SK-N-MC (cell line): ENCODE data around the gene CRIM1.

ENCODE experiments used
- DNase-seq: peaks from one replicate; pipeline ENCODE4 v3.0.0-alpha.2; 2011; ENCODE audit warnings: low read depth, low spot score
- H3K27ac ChIP-seq: fragments of 200-600 bp; sonication (generic); 2 replicates; pipeline ENCODE4 v1.5.1; 2016; ENCODE audit warnings: mixed run types
- H3K36me3 ChIP-seq: fragments of 200-600 bp; sonication (generic); 2 replicates; pipeline ENCODE4 v1.6.1; 2017; ENCODE audit warnings: antibody characterized with exemption, low read length, mixed read lengths; ENCODE audit not compliant: insufficient read depth
- H3K4me3 ChIP-seq: fragments of 200-600 bp; sonication (generic); 2 replicates; pipeline ENCODE4 v1.5.1; 2016
- H3K9ac ChIP-seq: fragments of 200-600 bp; sonication (generic); 2 replicates; pipeline ENCODE4 v1.8.0; 2017; ENCODE audit warnings: mixed run types, mixed read lengths; ENCODE audit not compliant: insufficient read length
- H3K9me3 ChIP-seq: fragments of 200-600 bp; sonication (generic); 2 replicates; pipeline ENCODE4 v1.6.1; 2017; ENCODE audit warnings: low read depth, mild to moderate bottlenecking, antibody characterized with exemption, low read length, moderate library complexity, mixed read lengths
- EZH2 ChIP-seq: fragments of 200-600 bp; sonication (generic); IDR thresholded peaks from one replicate; pipeline ENCODE4 v1.6.1; 2017; ENCODE audit warnings: antibody characterized with exemption
- FOXP2 ChIP-seq: optimal IDR thresholded peaks from 2 replicates; pipeline ENCODE3; 2011; ENCODE audit warnings: mild to moderate bottlenecking, moderate library complexity; ENCODE audit not compliant: insufficient read depth; ENCODE audit errors: extremely low read length, control extremely low read depth
- POLR2AphosphoS5 ChIP-seq: IDR thresholded peaks from 2 replicates; pipeline ENCODE4 v1.6.1; 2012; ENCODE audit warnings: mild to moderate bottlenecking, low read depth, low read length, borderline replicate concordance

CRIM1 gene

DNA sequence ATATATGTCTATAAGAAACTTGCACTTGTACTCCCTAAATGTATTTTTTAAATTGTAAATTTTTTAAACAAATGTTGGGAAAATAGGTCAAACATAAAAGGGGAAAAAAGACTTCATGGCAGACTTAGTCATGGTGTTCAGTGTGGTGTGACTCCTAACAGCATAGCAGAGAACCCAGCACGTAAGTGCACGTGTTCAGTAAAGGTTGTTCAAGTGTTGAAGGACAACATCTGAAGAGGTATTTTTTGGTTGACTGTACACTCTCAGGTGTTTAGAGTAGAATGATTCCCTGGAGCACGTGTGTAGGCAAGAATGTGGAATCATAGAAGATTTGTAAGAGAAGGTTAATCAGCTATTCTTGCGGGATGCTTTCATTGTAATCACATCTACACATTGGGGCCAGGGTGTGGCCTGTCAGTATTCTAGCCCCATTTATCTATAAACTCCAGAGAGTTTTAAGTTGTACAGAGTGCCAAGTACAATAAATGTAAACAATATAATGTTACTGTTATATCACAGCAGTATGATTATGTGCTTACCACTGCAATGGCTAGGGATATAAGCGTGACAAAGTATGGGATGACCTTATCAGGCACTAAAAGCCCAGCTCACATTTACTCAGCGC, 106.8 kb downstream of the CRIM1 start:
- H3K9ac ChIP-seq = no peak overlapping the region
- no peak overlapping the region for H3K4me3 ChIP-seq
- no peak for DNase-seq
- no peak for TF ChIP-seq POLR2AphosphoS5
- TF ChIP-seq FOXP2 = no peak
- TF ChIP-seq EZH2 = no peak
- no peaks in the 10 kb centered on the region for H3K9me3 ChIP-seq
- peaks cover 4% of the 10 kb centered on the region; the same call in 1 of the 2 replicates for H3K36me3 ChIP-seq
- no peak overlapping the region for H3K27ac ChIP-seq

DNA sequence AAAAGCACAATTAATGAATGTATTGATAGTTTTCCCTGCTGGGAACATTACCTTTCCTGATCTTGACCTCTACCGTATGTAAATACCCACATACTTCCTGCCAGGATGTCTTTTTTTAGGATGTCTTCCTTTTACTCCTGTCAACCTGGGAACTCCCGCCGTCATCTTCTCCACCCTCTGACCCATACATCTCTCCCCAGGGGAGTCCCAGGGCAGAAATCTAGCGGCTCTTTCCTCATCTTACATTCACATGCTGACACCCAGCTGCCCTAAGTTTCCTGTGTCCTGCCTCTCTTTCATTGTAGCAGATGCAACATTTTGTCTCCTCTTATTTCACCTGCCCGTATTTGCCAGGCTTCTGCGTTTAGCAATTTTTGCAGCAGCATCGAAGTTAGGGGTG, 107.8 kb downstream of the CRIM1 start:
- no peaks in the 10 kb centered on the region for H3K9me3 ChIP-seq
- no peak for TF ChIP-seq POLR2AphosphoS5
- no peak for TF ChIP-seq FOXP2
- no peak for TF ChIP-seq EZH2
- peaks cover 4% of the 10 kb centered on the region; the same call in 1 of the 2 replicates for H3K36me3 ChIP-seq
- no peak overlapping the region for H3K27ac ChIP-seq
- H3K9ac ChIP-seq = no peak overlapping the region
- no peak for DNase-seq
- no peak overlapping the region for H3K4me3 ChIP-seq

DNA sequence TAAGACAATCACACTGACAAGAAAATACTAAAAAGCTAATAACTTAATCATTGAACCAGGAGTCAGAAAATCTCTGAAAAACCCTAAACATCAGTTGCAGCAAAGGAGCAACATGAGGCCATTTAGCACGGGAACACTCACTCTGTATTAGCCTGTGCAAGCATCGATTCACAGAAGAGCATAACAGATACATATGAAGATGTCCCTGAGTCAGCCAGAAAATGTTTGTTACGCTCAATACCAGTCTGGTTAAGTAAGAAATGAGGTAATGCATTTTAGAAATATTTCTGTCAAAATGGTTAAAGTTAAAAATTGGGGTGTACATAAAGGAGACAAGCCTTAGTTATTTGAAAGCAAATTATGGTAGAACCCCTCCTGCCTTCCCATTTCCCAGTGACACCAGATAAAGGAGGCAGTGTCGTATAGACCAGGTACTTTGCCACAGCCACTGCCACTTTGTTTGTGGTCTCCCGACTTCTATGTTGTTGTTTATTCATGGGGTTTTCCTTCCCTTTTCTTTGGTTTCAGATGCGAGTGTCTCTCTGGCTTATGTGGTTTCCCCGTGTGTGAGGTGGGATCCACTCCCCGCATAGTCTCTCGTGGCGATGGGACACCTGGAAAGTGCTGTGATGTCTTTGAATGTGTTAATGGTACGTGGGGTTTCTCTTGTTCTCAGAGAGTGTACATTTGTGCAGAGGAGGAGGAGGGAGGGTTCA, 108.6 kb downstream of the CRIM1 start:
- Histone ChIP-seq H3K9ac (no peak overlapping the region), H3K27ac (no peak overlapping the region), H3K9me3 (no peaks in the 10 kb centered on the region), H3K36me3 (peaks cover 6% of the 10 kb centered on the region; the same call in 1 of the 2 replicates), H3K4me3 (no peak overlapping the region)
- TF ChIP-seq FOXP2 = no peak
- no peak for TF ChIP-seq POLR2AphosphoS5
- no peak for TF ChIP-seq EZH2
- no peak for DNase-seq

DNA sequence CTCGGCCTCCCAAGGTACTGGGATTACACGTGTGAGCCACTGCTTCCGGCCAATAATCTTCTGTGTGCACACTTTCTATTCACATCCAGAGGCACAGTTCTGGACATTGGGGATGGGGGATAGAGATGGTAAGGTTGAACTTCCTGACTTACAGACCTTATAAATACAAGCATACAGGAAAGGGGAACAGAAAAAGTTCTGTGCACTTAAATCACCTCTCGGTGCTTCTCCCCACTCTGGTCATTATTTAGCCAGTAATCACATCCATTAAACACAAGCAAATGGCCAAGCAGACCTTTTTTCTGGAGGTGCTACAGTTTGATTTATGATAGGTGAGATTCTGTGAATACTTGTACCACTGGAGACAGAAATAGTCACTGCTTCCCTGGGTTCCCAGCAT, 110.6 kb downstream of the CRIM1 start:
- no peak overlapping the region for H3K27ac ChIP-seq
- no peak for DNase-seq
- no peaks in the 10 kb centered on the region for H3K9me3 ChIP-seq
- peaks cover 13% of the 10 kb centered on the region; the same call in 1 of the 2 replicates for H3K36me3 ChIP-seq
- H3K4me3 ChIP-seq = no peak overlapping the region
- no peak for TF ChIP-seq FOXP2
- TF ChIP-seq POLR2AphosphoS5 = no peak
- TF ChIP-seq EZH2 = no peak
- no peak overlapping the region for H3K9ac ChIP-seq

DNA sequence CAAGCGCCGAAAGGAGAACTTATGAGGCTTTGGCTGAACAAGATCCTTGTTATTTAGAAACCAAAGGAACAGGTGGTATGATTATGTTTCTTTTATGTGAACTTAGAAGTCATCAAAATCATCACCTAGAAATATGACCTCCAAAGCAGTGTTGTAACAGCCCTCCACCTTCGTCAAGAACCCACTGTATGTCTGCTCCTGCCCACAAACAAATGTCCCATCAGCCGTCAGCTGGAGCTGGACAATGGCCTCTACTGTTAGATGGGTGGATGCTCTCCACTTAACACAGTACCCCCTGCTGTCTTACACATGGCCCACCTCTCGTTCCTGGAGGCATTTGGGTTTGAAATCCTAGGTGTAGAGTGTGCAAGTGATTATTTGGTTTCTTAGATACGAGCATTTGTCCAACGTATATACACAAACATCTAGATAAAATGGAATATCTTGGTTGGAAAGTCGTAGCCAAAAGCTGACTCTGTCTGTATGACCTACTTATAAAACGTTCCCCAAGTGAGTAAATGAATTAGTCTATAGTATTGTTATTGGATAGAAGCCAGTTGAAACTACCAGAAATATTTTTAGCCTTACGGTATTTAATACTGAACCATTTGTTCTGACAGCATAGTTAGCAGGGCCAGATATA, 113.0 kb downstream of the CRIM1 start:
- Histone ChIP-seq H3K9ac (no peak overlapping the region), H3K9me3 (no peaks in the 10 kb centered on the region), H3K36me3 (peaks cover 22% of the 10 kb centered on the region; the same call in 1 of the 2 replicates), H3K4me3 (no peak overlapping the region), H3K27ac (no peak overlapping the region)
- DNase-seq = no peak
- TF ChIP-seq EZH2 (no peak), FOXP2 (no peak), POLR2AphosphoS5 (no peak)

DNA sequence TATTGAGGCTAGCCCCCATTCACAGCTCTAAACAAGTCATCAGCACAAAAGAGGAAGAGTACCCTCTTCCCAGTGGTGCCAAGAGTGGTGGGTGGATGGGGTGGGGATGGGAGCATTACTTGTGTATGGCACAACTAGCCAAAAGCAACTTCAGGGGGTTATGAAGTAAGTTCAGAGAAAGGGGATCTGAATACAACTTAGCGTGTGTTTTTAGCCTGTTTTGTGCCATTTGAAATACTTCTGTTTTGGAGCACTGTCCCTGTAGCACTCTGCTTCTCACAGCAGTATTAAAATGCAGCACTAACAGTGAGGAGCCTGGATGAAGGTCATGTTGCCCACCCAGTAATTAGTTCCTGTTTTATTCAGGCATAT, 113.5 kb downstream of the CRIM1 start:
- TF ChIP-seq EZH2 (no peak), FOXP2 (no peak), POLR2AphosphoS5 (no peak)
- Histone ChIP-seq H3K4me3 (no peak overlapping the region), H3K9me3 (no peaks in the 10 kb centered on the region), H3K9ac (no peak overlapping the region), H3K27ac (no peak overlapping the region), H3K36me3 (peaks cover 22% of the 10 kb centered on the region; the same call in 1 of the 2 replicates)
- DNase-seq = no peak

DNA sequence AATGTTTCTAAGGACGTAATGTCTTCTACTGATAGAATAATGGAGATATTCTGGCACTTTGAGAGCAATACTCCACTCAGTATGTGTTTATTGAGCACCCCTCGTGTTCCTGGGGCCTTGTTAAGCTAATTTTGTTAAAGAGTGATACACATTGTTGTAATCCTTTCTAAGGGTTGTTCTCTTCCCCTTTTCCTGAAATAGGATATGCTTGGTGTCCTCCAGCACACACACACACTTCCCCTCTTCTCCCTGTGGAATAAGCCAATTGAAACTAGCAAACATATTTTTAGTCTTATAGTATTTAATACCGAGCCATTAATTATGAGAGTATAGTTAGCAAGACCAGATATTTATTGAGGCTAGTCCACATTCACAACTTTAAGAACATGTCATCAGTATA, 114.1 kb downstream of the CRIM1 start:
- Histone ChIP-seq H3K27ac (no peak overlapping the region), H3K4me3 (no peak overlapping the region), H3K9ac (no peak overlapping the region), H3K36me3 (peaks cover 22% of the 10 kb centered on the region; the same call in 1 of the 2 replicates), H3K9me3 (no peaks in the 10 kb centered on the region)
- TF ChIP-seq FOXP2 = no peak
- TF ChIP-seq EZH2 = no peak
- TF ChIP-seq POLR2AphosphoS5 = no peak
- DNase-seq = no peak

DNA sequence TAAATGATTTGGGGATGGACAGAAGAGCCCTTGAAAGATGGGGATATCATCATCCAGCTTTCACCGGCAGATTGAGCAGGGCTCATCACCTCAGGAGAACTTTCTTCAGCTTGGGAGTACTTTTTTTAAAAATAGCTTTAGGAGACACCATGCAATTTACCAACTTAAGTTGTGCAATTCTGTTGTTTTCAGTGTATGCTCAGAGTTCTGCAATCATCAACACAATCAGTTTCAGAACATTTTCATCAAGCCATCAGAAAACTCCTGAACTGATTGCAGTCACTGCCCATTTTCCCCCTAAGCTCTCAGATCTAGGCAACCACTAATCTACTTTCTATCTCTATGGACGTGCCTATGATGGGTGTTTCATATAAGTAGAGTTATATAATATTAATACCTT, 117.7 kb downstream of the CRIM1 start:
- Histone ChIP-seq H3K36me3 (peaks cover 50% of the 10 kb centered on the region), H3K9me3 (0 out of 2 replicates have a peak, but pooled peaks cover 10% of the 10 kb centered on the region), H3K27ac (no peak overlapping the region), H3K9ac (no peak overlapping the region), H3K4me3 (no peak overlapping the region)
- DNase-seq = no peak
- no peak for TF ChIP-seq POLR2AphosphoS5
- no peak for TF ChIP-seq EZH2
- TF ChIP-seq FOXP2 = no peak
